GM15510 (cell line): ENCODE measurements around the gene SLC6A6.

Source experiments
- POLR2A ChIP-seq: IDR thresholded peaks from 3 replicates; pipeline ENCODE4 v1.6.1; 2011; ENCODE audit warnings: borderline replicate concordance; ENCODE audit not compliant: insufficient read length; ENCODE audit errors: extremely low read depth

Gene SLC6A6

DNA sequence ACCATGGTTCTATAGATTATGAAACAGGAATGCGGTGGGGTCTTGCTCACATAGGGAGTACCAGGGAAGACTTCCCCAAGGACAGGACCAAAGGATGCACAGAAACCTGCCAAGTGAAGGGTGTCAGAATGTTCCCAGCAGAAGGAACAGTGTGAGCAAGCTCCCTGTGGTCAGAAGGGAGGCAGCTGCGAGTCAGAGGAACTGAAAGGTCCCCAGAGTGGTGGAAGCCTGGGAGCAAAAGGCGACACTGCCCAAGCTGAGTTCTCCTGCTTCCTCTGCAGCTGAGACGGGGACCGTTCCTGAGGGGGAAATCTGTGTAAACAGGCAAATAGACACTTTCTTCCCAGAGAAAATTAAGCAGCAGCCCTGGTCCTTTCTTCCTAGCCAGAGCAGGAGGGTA is 14.2 kb upstream of the SLC6A6 start:
- no peak for TF ChIP-seq POLR2A

- no peak for TF ChIP-seq POLR2A
These were observed 13.2 kb upstream of the SLC6A6 start for GRCh38 chr3:14389166-14389606.

DNA sequence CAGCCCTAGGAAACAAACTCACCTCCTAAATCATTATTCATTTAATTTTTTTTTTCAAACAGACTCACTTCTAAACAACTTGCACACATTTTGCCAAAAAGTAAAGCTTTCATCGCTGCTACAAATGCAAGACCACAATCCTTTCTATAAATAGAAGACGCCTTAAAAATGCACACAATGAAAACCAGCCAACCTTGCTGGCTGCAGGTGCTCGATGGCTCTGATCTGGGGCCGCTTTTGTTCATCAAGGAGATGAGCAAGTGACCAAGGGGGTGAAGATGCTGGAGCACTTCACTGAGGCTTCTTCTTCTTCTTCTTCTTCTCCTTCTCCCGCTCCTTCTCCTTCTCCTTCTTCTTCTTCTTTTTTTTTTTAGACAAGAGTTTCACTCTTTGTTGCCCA is 12.7 kb upstream of the SLC6A6 start:
- no peak for TF ChIP-seq POLR2A

DNA sequence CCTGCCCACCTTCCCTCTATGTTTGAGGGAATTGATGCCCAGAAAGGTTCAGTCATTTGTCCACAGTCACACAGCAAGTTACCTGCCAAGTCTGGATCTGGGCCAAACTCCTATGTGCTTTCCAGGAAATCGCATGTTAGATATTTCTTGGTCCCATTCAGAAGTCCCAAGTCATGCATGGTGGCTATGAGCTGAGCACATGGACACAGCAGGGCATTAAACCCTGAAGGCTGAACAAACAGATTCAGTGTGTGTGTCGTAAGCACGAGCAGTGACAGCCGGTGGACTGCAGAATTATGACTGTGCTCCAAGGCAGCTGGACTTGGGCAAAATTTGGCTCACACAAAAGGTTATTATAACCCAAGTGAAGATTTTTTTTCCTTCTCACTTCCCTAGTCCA is 11.4 kb upstream of the SLC6A6 start:
- TF ChIP-seq POLR2A, result no peak

- TF ChIP-seq POLR2A, result no peak
These were observed 10.2 kb upstream of the SLC6A6 start for GRCh38 chr3:14392231-14392630.

DNA sequence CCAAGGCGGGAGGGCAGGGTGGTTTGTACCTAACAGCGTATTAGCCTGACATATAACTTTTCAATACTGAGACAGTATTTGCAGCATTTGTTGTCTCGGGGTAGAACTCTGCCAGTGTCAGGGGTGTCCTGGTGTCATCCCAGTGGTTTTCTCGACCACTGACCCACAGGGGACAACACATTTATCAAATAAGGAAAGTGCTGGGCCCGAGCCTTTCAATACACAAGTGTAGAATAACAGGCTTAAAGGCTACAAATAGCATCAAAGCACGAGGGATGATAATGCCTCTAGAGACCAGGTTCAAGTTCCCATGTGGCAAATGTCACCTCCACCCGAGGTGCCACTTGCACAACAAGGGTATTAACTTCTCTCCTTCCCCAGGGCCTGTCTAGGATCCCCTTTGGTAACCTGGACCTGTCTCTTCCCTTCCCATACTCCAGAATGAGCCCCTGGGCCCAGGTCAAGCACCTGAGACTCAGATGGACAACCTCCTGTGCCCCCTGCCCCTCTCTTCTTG is 9.5 kb upstream of the SLC6A6 start:
- no peak for TF ChIP-seq POLR2A

DNA sequence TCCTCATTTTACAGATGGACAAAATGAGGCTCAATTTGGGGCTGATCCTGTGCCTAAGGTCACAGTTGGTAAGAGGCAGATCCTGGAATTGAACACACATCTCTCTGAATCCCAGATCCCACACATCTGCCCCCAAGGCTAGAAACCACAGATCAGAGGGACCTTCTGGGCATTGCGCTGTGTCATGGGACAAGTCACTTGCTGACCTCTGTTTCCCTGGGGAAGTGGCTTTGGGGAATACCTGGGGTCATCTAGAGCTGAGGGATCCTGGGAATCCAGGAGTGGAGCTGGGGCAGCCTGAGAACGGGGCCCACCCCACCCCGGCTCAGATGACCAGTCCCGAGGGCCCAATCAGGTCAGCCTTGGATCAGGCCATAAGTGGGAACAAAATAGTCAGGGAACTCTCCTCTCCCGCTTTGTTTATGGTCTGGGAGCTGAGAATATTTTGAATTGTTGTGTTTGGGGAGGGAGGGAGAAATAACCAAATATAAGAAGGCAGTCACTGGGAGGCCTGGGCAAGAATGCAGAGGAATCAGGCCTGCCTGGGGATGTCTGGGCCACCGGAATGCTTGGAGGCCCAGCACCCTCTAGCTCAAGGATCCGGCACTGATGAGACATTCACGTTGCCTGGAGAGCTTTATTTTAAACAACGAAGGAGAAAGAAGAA is 8.8 kb upstream of the SLC6A6 start:
- TF ChIP-seq POLR2A, result no peak

- no peak for TF ChIP-seq POLR2A
These were observed 6.2 kb upstream of the SLC6A6 start for GRCh38 chr3:14396031-14396692.

DNA sequence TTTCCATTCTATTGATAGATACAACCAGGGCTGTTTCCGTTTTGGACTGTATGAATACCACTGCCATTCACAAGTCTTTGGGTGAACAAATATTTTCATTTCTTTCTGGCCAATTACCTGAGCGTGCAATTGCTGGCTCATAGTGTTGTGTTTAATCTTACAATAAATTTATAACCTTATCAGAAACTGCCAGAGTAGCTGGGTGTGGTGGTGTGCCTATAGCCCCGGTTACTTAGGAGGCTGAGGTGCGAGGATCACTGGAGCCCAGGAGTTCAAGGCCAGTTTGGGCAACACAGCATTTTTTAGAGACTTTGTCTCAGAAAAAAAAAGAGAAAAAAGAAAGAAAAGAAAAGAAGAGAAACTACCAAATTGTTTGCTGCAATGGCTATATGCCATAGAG is 5.4 kb upstream of the SLC6A6 start:
- TF ChIP-seq POLR2A, result no peak

DNA sequence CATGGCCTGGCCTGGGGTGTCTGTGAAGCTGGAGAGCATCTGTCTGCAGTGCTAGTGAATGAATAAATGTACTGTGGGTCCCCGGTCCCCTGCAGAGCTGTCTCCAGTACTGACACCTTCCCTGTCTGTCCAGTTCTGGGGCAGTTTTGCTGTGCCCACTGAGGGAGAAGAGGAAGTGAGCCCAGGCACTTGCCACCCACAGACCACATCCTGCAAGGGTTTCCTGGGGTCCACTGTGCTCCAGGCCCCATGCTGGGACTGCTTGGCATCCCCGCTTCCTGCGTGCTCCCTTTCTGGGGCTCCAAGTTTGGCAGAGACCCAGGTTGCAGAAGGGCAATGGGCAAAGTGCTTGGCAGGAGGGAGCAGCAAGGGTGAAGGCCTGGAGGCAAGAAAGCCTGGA is 4.9 kb upstream of the SLC6A6 start:
- TF ChIP-seq POLR2A, result no peak

DNA sequence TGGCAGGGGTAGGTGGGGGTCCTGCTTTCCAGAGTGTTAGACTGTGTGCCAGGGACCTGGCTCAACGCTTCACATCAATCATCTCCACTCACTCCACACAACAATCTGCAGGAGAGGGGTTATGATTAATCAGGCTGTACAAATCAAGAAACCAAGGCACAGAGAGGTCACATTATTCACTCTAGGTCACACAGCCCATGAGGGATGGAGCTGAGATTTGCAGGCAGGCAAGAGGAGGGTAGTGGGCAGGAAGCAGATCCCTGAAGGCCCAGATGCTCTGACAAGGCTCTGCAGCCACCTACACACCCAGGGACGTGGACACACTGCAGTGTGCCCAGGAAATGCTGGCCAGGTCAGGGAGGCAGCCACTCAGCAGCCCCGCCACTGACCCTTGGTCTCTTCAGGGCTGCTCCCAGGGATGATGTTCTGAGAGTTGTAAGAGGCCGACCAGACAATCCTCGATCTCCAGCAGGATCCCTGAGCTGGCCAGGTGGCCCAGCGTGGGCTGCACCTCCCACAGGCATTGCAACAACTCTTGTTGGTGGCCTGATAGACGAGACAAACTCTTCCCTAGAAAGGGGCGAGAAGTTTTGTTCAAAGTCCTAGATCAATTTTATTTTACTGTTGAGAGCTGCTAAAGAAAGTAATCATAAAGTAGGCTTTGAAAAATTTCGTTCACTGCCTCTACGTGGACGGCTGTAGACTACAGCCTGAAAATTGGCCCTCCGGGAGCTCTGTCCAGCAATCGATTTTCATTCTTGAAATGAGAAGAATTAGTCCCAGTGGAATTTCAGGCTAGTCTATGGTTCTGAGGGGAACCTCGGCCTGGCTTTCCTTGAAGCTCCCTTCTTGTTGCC is 4.2 kb upstream of the SLC6A6 start:
- TF ChIP-seq POLR2A, result no peak

- no peak for TF ChIP-seq POLR2A
These were observed 3.7 kb upstream of the SLC6A6 start for GRCh38 chr3:14398797-14399106.

GRCh38 chr3:14401692-14402303 is 608 bp upstream of the SLC6A6 start:
- no peak for TF ChIP-seq POLR2A

GRCh38 chr3:14403619-14404155 is 1.3 kb downstream of the SLC6A6 start:
- TF ChIP-seq POLR2A, result no peak

GRCh38 chr3:14404186-14404585 is 1.8 kb downstream of the SLC6A6 start:
- no peak for TF ChIP-seq POLR2A
